HUES64 (cell line): Measurements from ENCODE around the gene PRM3.
A peak's percentile ranks its signal among the peaks of the same experiment; 100 is the strongest.
"Not testable (repeated sequence)": the region's sequence is repeated elsewhere in the genome, so short reads cannot be mapped to it uniquely, and the experiment has no call there.

ENCODE experiments used
- H3K27ac ChIP-seq: 2 replicates; pipeline ENCODE4 v1.7.0; 2013; ENCODE audit warnings: low read depth, low read length, inconsistent platforms
- H3K27me3 ChIP-seq: 2 replicates; pipeline ENCODE4 v1.6.1; 2013; ENCODE audit warnings: mild to moderate bottlenecking, low read length; ENCODE audit not compliant: insufficient read depth
- H3K36me3 ChIP-seq: 2 replicates; pipeline ENCODE4 v1.6.1; 2013; ENCODE audit warnings: mild to moderate bottlenecking, low read length; ENCODE audit not compliant: insufficient read depth
- H3K4me1 ChIP-seq: 2 replicates; pipeline ENCODE4 v1.6.1; 2013; ENCODE audit warnings: mild to moderate bottlenecking, low read length, moderate library complexity; ENCODE audit not compliant: insufficient read depth
- H3K4me3 ChIP-seq: 2 replicates; pipeline ENCODE4 v1.5.1; 2013; ENCODE audit warnings: mild to moderate bottlenecking, low read length, moderate library complexity
- H3K9ac ChIP-seq: 2 replicates; pipeline ENCODE4 v1.6.1; 2013; ENCODE audit warnings: mild to moderate bottlenecking, low read depth, low read length
- H3K9me3 ChIP-seq: 2 replicates; pipeline ENCODE4 v1.6.1; 2013; ENCODE audit warnings: low read depth, low read length; ENCODE audit not compliant: insufficient read depth
- WGBS: fragments of 150-250, 120-280 bp; methylation state at CpG from one replicate; pipeline ENCODE4 v1.1.7; 2013; ENCODE audit warnings: missing lambda C conversion rate; 5-methylcytosine and 5-hydroxymethylcytosine counted together

The PRM3 gene

DNA sequence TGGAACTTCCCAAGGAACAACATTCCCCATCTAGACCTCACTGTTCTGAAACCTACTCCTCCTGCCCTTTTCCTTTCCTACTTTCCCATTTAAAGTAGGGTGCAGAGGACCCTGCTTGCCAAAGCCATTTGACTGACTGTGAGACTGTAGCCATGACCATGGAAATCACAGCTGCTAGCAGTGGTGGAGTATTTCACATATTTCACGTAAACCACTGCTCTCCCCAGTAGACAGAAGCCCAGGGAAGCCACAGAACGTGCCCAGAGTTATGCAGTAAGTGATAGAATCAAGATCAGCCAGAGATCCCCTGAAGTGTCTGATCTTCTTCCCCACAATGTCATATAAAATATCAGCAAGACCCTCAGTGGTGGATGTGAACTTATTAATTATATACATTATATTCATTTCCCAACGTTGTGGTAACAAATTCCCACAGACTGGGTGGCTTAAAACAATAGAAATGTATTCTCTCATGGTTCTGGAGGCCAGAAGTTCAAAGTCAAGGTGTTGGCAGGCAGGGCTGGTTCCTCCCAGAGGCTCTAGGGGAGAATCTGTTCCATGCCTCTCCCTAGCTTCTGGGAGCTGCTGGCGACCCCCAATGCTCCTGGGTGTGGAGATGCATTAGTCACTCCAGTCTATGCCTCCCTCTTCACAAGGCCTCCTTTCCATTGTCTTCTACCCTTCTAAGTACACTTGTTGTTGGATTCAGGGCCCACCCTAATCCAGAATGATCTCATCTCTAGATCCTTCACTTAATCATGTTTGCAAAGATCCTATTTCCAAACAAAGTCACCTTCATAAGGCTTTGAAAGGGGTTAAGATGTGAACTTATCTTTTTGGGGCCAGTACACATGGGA is 28.4 kb upstream of the PRM3 start:
- Histone ChIP-seq H3K27me3 (no peaks in the 10 kb centered on the region), H3K4me3 (no peak overlapping the region), H3K9me3 (no peaks in the 10 kb centered on the region), H3K9ac (no peak overlapping the region), H3K27ac (no peak overlapping the region), H3K36me3 (no peaks in the 10 kb centered on the region), H3K4me1 (peaks cover 10% of the 10 kb centered on the region)
- WGBS, result 85% methylated on average over 4 of the region's 4 CpGs

DNA sequence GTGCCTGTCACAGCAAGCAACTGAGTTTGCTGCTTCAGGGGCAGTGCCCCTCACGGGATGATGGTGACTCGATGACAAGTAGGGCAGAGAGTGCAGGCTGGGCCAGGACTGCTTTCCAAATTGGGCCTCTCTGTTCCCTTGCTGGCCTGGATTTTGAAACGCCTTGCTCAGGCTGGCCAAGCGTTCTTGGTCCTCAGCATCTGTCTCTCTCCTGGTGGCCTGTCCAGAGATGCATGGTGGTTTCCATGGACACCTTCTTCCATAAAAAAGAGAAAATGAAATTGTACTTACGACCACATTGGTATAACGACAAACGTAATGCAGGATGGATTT is 27.1 kb upstream of the PRM3 start:
- WGBS, result 88% methylated on average over 7 of the region's 7 CpGs
- Histone ChIP-seq H3K27ac (no peak overlapping the region), H3K4me1 (peaks cover 17% of the 10 kb centered on the region), H3K36me3 (no peaks in the 10 kb centered on the region), H3K9me3 (no peaks in the 10 kb centered on the region), H3K9ac (no peak overlapping the region), H3K27me3 (no peaks in the 10 kb centered on the region), H3K4me3 (no peak overlapping the region)

DNA sequence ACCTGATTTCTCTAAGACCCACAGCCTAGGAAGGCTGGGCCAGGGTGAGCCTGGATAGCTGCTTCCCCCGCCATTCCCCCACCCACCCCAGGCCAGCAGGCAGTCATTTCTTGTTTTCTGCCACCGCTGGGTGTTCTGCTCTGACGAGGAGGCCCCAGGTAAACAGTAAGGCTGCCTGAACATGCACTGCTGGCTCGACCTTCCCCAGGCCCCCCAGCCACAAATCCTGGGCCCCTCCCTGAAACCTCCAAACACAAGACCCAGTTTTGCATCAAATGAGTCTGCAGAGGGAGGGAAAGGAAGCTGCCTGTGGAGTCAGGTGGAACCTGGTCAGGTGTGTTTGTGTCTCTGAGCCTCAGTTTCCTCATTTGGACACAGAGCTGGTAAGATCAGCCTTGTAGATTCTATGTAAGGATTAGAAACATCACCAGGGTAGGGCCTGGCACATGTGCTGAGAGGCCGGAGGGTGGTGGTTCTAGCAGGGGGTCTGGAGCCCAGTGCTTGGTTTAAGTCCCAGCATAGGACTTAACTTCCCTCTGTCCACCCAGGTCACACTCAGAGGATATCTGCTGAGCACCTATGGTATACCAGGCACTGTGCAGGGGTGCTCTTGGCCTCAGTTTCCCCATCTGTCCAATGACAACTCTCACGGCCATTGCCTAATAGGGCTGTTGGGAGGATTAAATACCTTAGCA is 26.6 kb upstream of the PRM3 start:
- Histone ChIP-seq H3K27me3 (no peaks in the 10 kb centered on the region), H3K27ac (no peak overlapping the region), H3K36me3 (no peaks in the 10 kb centered on the region), H3K4me1 (peaks cover 17% of the 10 kb centered on the region), H3K9ac (no peak overlapping the region), H3K4me3 (no peak overlapping the region), H3K9me3 (no peaks in the 10 kb centered on the region)
- 82% methylated on average over 6 of the region's 6 CpGs for WGBS

DNA sequence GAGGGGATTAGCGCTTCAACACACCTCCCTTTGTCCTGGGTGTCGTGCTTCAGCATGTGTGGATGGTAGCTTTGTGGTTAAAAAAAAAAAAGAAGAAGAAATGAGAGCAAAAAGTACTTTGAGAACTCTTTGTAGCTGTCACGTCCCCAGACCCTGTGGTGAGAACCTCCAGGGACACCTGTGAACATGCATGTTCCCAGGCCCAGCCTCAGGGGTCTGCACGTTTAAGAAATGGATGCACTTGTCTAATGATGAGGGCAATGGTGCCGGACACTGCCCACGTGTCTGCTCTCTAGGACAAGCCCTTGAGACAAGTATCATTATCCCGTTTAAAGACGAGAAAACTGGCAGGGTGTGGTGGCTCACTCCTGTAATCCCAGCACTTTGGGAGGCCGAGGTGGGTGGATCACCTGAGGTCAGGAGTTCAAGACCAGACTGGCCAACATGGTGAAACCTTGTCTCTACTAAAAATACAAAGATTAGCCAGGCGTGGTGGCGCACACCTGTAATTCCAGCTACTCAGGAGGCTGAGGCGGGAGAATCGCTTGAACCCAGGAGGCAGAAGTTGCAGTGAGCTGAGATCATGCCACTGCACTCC is 25.6 kb upstream of the PRM3 start:
- not testable (repeated sequence) for H3K36me3 ChIP-seq, H3K9me3 ChIP-seq, H3K27me3 ChIP-seq, H3K4me3 ChIP-seq, H3K9ac ChIP-seq, H3K27ac ChIP-seq
- peaks cover 17% of the 10 kb centered on the region for H3K4me1 ChIP-seq
- WGBS, result 91% methylated on average over 13 of the region's 13 CpGs

DNA sequence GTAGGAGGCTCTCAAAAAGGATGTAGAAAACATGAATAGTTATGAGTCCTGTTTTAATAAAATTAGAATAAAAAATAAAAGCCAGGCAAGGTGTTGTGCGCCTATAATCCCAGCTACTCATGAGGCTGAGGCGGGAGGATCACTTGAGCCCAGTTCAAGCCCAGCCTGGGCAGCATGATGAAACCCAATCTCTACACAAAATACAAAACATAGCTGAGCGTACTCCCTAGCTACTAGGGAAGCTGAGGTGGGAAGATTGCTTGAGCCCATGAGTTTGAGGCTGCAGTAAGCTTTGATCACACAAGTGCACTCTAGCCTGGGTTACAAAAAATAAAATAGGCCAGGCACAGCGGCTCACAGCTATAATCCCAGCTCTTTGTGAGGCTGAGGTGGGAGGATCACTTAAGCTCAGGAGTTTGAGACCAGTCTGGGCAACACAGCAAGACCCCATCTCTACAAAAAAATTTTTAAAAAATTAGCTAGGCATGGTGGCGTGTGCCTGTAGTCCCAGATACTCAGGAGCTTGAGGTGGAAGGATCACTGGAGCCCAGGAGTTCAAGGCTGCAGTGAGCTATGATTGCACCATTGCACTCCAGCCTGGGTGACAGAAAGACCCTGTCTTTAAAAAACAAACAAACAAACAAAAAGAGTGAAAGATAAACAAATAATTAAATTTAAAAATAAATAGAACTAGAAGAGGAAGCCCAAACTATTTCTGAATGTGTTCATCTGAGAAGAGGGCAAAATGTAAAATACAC is 24.9 kb upstream of the PRM3 start:
- peaks cover 17% of the 10 kb centered on the region for H3K4me1 ChIP-seq
- 93% methylated on average over 5 of the region's 5 CpGs for WGBS
- no peak overlapping the region for H3K27ac ChIP-seq
- no peaks in the 10 kb centered on the region for H3K27me3 ChIP-seq
- no peaks in the 10 kb centered on the region for H3K36me3 ChIP-seq
- H3K9me3 ChIP-seq, result no peaks in the 10 kb centered on the region
- no peak overlapping the region for H3K9ac ChIP-seq
- no peak overlapping the region for H3K4me3 ChIP-seq

DNA sequence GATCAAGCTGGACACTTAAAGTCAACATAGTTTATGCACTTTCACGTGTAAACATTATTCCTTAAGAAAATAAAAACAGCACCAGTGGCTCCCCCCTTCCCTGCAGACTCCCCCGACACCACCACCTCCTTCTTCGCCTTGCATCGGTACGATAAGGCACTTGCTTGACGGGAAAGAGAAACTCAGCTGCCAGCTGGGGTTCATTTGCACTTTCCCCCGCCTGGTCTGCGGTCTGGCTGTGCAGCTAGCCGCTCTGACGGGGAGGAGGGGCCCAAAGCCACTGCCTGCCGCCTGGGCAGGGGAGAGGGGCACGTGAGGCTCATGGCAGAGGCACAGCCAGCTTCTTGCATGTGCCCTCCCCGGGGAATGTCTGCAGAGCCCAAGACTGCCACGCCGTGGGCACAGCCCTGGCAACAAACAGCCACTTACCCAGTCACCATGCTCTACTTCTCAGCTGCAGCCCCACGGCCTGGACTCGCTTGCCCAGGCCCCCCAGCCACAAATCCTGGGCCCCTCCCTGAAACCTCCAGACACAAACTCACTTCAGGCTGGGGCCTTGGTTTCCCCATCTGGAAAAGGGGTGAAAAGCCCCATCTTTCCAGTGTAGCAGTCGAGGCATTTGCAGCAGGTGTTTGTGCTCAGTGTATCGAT is 24.2 kb upstream of the PRM3 start:
- no peak overlapping the region for H3K27ac ChIP-seq
- H3K4me3 ChIP-seq, result no peak overlapping the region
- 29% methylated on average over 19 of the region's 19 CpGs for WGBS

DNA sequence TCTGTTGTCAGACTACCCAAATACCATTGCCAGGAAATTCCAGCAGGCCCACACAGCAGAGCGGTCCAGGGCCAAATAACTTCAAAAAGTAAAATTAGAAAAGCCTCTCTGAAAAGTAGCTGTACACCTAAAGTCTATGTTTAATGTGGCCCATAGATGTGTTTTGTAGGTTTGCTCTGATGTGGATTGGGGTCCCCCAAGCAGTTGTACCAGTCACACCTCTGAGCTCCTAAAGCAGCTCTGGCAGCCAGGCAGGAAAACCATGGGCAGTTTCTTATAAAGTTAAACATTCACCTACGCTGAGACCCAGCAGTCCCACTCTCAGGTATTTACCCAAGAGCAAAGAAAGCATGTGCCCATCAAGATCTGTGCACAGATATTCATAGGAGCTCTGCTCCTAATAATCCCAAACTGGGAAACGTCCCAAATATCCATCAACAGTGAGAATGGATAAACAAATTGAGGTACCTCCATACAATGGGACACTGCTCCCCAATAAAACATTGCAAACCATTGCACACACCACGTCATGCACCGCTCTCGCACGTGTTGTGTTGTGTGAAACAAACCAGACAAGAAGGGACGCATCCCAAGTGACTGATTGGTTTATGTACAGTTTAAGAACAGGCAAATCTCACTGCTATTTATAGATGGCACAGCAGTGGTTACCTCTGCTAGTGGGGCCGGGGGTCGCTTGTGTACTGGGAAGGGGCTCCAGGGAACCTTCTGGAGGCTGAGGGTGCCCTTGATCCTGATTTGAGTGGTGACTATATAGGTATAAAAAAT is 23.5 kb upstream of the PRM3 start:
- no peak overlapping the region for H3K27ac ChIP-seq
- H3K4me1 ChIP-seq, result peaks cover 17% of the 10 kb centered on the region
- no peaks in the 10 kb centered on the region for H3K36me3 ChIP-seq
- WGBS, result 79% methylated on average over 9 of the region's 10 CpGs
- H3K9me3 ChIP-seq, result no peaks in the 10 kb centered on the region
- no peaks in the 10 kb centered on the region for H3K27me3 ChIP-seq
- H3K4me3 ChIP-seq, result no peak overlapping the region
- H3K9ac ChIP-seq, result no peak overlapping the region

More for the DNA sequence above, 24.2 kb upstream of the PRM3 start:
- Histone ChIP-seq H3K9ac (0 out of 2 replicates have a peak overlapping the region, but pooled peaks have one; percentile 1), H3K4me1 (peaks cover 17% of the 10 kb centered on the region), H3K27me3 (no peaks in the 10 kb centered on the region), H3K9me3 (no peaks in the 10 kb centered on the region), H3K36me3 (no peaks in the 10 kb centered on the region)

DNA sequence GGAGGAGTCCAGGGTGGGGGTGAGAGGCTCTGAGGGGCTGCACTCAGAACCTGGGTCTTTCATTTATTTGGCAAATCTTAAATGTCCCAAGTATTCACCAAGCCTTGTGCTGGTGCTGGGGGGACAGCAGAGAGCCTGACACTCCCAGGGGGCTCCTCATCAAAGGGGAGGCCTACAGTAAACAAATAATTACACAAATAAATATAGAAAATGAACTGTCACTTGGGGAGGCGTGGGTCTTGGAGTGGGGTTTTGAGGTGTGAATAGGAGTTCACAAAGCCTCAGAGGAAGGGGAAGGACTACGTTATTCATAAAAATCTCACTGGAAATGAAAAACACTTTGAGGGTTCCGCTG is 22.9 kb upstream of the PRM3 start:
- no peaks in the 10 kb centered on the region for H3K36me3 ChIP-seq
- no peaks in the 10 kb centered on the region for H3K9me3 ChIP-seq
- H3K27ac ChIP-seq, result no peak overlapping the region
- H3K9ac ChIP-seq, result no peak overlapping the region
- no peak overlapping the region for H3K4me3 ChIP-seq
- 93% methylated on average over 3 of the region's 3 CpGs for WGBS
- H3K27me3 ChIP-seq, result no peaks in the 10 kb centered on the region
- peaks cover 21% of the 10 kb centered on the region for H3K4me1 ChIP-seq

DNA sequence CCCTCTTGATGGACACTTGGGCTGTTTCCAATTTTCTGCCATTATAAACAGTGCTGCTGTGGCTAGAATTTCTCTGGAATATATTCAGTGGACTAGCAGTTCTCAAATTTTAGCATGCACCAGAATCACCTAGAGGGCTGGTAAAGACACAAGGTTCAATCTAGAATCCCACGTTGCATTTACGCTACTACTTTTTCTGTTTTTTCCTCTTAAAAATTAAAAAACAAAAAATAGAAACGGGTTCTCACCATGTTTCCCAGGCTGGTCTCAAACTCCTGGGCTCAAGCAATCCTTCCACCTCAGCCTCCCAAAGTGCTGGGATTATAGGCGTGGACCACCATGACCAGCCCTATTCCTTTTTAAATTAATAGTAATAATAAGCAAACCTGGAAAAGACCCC is 22.2 kb upstream of the PRM3 start:
- Histone ChIP-seq H3K27me3 (no peaks in the 10 kb centered on the region), H3K9me3 (no peaks in the 10 kb centered on the region), H3K4me1 (peaks cover 21% of the 10 kb centered on the region), H3K4me3 (no peak overlapping the region), H3K9ac (no peak overlapping the region), H3K27ac (no peak overlapping the region), H3K36me3 (no peaks in the 10 kb centered on the region)
- 88% methylated on average over 4 of the region's 4 CpGs for WGBS

DNA sequence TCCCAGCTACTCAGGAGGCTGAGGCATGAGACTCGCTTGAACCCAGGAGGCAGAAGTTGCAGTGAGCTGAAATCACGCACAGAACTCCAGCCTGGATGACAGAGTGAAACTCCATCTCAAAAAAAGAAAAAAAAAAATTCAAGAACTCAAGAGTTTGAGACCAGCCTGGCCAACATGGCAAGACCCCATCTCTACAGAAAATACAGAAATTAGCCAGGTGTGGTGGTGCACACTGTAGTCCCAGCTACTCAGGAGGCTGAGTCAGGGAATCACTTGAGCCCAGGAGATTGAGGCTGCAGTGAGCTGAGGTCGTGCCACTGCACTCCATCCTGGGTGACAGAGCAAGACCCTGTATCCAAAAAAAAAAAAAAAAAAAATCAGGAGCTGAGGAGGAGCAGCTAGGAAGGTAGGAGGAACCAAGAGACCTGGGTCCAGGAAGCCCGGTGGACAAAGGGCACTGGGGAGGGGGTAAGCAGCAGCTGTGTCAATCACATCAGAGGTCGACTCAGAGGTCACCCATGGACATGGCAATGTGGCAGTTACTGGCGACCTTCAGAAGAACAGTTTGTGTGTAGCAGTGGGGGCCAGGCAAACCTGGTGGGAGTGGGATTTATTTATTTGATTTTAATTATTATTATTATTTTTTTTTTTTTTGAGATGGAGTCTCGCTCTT is 18.8 kb upstream of the PRM3 start:
- Histone ChIP-seq H3K9me3 (no peaks in the 10 kb centered on the region), H3K4me1 (peaks cover 14% of the 10 kb centered on the region), H3K36me3 (no peaks in the 10 kb centered on the region), H3K9ac (no peak overlapping the region), H3K27ac (no peak overlapping the region), H3K27me3 (no peaks in the 10 kb centered on the region), H3K4me3 (no peak overlapping the region)
- 91% methylated on average over 7 of the region's 7 CpGs for WGBS
